GM10248 (cell line): ENCODE measurements around the gene SHROOM3.

Experiments
- CTCF ChIA-PET: fragments of 300-600 bp; sonication (Branson Sonifier 250); formaldehyde crosslinking; extraction: SDS; loops from one replicate; lab custom pipeline; 2021; ENCODE audit warnings: antibody characterized with exemption; lab: Yijun Ruan, JAX
- POLR2A ChIA-PET: fragments of 350-650 bp; sonication (Branson Sonifier 250); formaldehyde crosslinking; extraction: SDS; loops from one replicate; lab custom pipeline; 2020; ENCODE audit warnings: antibody characterized with exemption; lab: Yijun Ruan, JAX
- DNase-seq: peaks from one replicate; pipeline ENCODE4 v3.0.0; 2012; ENCODE audit errors: extremely low spot score
- CTCF ChIP-seq: IDR thresholded peaks from 2 replicates; pipeline ENCODE4 v1.5.1; 2012; ENCODE audit warnings: mild to moderate bottlenecking, low read depth; ENCODE audit errors: extremely low read depth, missing control alignments, control extremely low read depth

The SHROOM3 gene

GRCh38 chr4:76787898-76788297 lies 352.9 kb downstream of the SHROOM3 start:
- no peak for DNase-seq
- TF ChIP-seq CTCF, result no peak
- ChIA-PET POLR2A (no interaction called here), CTCF (interaction anchor here (0.7 to 1.3 kb wide), 4 partner anchors 11 to 50 kb away, joined by 3 to 4 read pairs (median 3); no protein-coding TSS in a partner anchor)

DNA sequence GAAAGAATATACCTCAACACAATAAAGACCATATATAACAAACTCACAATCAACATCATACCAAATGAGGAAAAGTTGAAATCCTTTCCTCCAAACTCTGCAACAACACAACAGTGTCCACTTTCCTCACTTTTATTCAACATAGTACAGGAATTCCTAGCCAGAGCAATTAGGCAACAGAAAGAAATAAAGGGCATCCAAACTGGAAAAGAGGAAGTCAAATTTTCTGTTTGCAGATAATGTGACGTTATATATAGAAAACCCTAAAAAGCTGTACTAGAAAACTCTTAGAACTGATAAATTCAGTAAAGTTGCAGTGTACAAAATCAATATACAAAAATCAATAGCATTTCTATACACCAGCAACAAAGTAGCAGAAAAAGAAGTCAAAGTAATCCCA lies 355.3 kb downstream of the SHROOM3 start:
- no peak for DNase-seq
- TF ChIP-seq CTCF, result no peak
- POLR2A ChIA-PET, result no interaction called here
- CTCF ChIA-PET, result interaction anchor here (1.8 kb wide), 1 partner anchor 255 kb away, joined by 4 read pairs; no protein-coding TSS in a partner anchor

- no peak for TF ChIP-seq CTCF
- POLR2A ChIA-PET, result no interaction called here
- CTCF ChIA-PET, result interaction anchor here (1.2 to 1.8 kb wide), 2 partner anchors 8 to 254 kb away, joined by 3 to 4 read pairs; no protein-coding TSS in a partner anchor
- no peak for DNase-seq
Observed at GRCh38 chr4:76791479-76791878, 356.4 kb downstream of the SHROOM3 start.

DNA sequence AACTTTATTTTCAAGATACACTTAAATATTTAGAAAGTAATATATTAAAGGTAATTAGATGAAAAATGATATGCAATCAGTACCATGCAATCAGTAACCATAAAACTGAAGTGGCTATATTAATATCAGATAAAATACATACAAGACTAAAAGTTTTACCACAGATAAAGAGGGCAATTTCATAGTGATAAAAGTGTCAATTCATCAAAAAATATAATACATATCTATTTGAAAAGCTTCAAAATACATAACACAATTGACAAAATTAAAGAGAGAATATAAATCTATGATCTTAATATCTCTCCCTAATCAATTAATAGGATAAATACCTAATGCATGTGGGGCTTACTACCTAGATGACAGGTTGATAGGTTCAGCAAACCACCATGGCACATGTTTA lies 357.4 kb downstream of the SHROOM3 start:
- TF ChIP-seq CTCF, result no peak
- ChIA-PET POLR2A (no interaction called here), CTCF (interaction anchor here (1.2 kb wide), 1 partner anchor 9 kb away, joined by 3 read pairs; no protein-coding TSS in a partner anchor)
- DNase-seq, result no peak

GRCh38 chr4:76795243-76795642 lies 360.2 kb downstream of the SHROOM3 start:
- ChIA-PET CTCF (interaction anchor here (1.0 to 1.4 kb wide), 5 partner anchors 8 to 29 kb away, joined by 3 to 5 read pairs (median 3); no protein-coding TSS in a partner anchor), POLR2A (no interaction called here)
- TF ChIP-seq CTCF, result no peak
- no peak for DNase-seq

GRCh38 chr4:76799140-76799539 lies 364.1 kb downstream of the SHROOM3 start:
- ChIA-PET CTCF (interaction anchor here (0.9 to 1.5 kb wide), 5 partner anchors 12 to 187 kb away, joined by 3 to 4 read pairs (median 4); no protein-coding TSS in a partner anchor), POLR2A (no interaction called here)
- no peak for TF ChIP-seq CTCF
- DNase-seq, result no peak
